ENCODE measurements around the gene CREBBP.

The CREBBP gene

DNA sequence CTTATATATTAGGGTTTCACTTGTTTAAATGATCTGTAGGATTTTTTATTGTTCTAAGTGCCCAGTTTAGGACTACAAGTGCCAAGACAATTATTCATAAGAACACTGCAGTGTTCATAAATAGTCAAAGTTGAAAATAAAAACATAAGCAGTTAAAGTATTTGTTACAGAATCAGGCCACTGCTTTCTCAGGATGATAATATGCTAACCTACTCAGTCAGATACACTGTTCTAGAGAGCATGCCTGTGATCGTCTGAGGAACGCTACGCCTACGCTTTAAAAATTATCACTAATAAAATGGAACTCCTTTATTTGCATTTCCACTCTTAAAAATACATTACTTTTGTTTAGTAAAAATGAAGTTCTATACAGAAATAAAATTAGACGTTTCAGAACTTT lies 125.7 kb downstream of the CREBBP start:
- no peak overlapping the region for H3K27ac ChIP-seq (replicated peaks; ENCODE audit: low read length)

DNA sequence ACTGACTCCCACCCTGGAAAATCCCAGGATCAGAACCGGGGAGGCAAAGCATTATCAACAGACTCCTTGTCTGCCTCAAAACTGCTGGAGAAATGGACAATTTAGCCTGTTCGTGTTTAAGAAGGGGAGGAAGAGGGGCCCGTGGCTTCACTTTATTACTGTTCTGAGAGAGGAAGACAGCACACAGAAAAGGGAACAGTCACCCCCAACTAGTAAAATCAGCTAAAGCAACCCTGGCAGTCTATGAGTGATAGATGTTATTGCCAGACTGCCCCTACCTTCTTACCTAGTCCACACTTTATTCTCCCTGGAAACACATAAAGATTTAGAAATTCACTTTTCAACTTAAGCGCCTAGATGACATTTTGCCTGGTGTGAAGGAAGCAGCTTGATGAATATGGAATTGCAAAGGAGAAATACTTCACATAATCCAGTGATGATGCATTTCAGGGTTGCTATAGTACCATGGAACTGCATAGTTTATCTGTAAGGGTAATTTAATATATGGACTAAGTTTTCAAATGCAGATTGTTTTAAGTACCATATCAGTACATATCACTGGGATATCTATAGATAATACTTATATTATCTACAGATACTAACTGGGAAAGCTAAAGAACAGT lies 126.3 kb downstream of the CREBBP start:
- no peak overlapping the region for H2BK15ac ChIP-seq (ENCODE audit: low read length)
- H2BK12ac ChIP-seq (ENCODE audit: low read length) = no peak overlapping the region
- H3K9ac ChIP-seq (ENCODE audit: low read depth, low read length, poor library complexity) = no peak overlapping the region
- no peak overlapping the region for H3K4ac ChIP-seq (ENCODE audit: low read length)
- no CpG with 5 or more reads among the region's 4 CpGs for WGBS, 2 donors (ENCODE audit: extremely low coverage in 2 of 2, insufficient read length in 2 of 2, insufficient replicate concordance in 1 of 2)
- H3K4me1 ChIP-seq (ENCODE audit: control insufficient read depth in 2 of 2, insufficient read depth in 1 of 2, low read depth in 1 of 2, low read length in 2 of 2) = peaks cover 0 to 2% of the 10 kb centered on the region in 2 donors
- no peak overlapping the region for H3K27ac ChIP-seq (replicated peaks; ENCODE audit: low read length)
- no peak overlapping the region for H2BK120ac ChIP-seq (ENCODE audit: low read depth, low read length)
- no peak overlapping the region for H3K4me3 ChIP-seq (ENCODE audit: low read length in 2 of 2)
- H2AFZ ChIP-seq (ENCODE audit: low read length) = no peak overlapping the region
- no peak overlapping the region for H3K18ac ChIP-seq (ENCODE audit: low read length)
- no peak overlapping the region for H3K23ac ChIP-seq (ENCODE audit: low read depth, low read length, poor library complexity)
- H3K36me3 ChIP-seq (replicated peaks in 1 of 2; ENCODE audit: control insufficient read depth in 2 of 2, insufficient read depth in 2 of 2, low read length in 2 of 2) = peaks cover 36 to 100% of the 10 kb centered on the region in 2 donors
- no peaks in the 10 kb centered on the region for H3K9me3 ChIP-seq (replicated peaks in 1 of 2; ENCODE audit: control insufficient read depth in 2 of 2, insufficient read depth in 1 of 2, low read depth in 1 of 2, low read length in 2 of 2)
- H2AK5ac ChIP-seq (ENCODE audit: low read depth, low read length) = no peak overlapping the region
- H3K79me1 ChIP-seq (ENCODE audit: low read depth, low read length) = peaks cover 5% of the 10 kb centered on the region
- no peak overlapping the region for H3K4me2 ChIP-seq (ENCODE audit: insufficient read depth, low read length, poor library complexity, severe bottlenecking)
- no peak for DNase-seq (ENCODE audit: low spot score)
- H3K27me3 ChIP-seq (ENCODE audit: control insufficient read depth in 3 of 3, insufficient read depth in 3 of 3, low read depth in 1 of 3, low read length in 3 of 3) = no peaks in the 10 kb centered on the region
- H4K91ac ChIP-seq (ENCODE audit: low read depth, low read length, poor library complexity) = no peak overlapping the region
- no peak overlapping the region for H4K8ac ChIP-seq (ENCODE audit: low read depth, low read length)
- no peak overlapping the region for H2BK5ac ChIP-seq (ENCODE audit: low read length)
- no peak overlapping the region for H3K14ac ChIP-seq (ENCODE audit: low read length)

More for the DNA sequence above, 125.7 kb downstream of the CREBBP start:
- Histone ChIP-seq H3K4me1 (ENCODE audit: control insufficient read depth in 2 of 2, insufficient read depth in 1 of 2, low read depth in 1 of 2, low read length in 2 of 2) (peaks cover 0 to 2% of the 10 kb centered on the region in 2 donors), H3K27me3 (ENCODE audit: control insufficient read depth in 3 of 3, insufficient read depth in 3 of 3, low read depth in 1 of 3, low read length in 3 of 3) (no peaks in the 10 kb centered on the region), H2AFZ (ENCODE audit: low read length) (no peak overlapping the region), H3K14ac (ENCODE audit: low read length) (no peak overlapping the region), H2BK12ac (ENCODE audit: low read length) (no peak overlapping the region), H3K36me3 (replicated peaks in 1 of 2; ENCODE audit: control insufficient read depth in 2 of 2, insufficient read depth in 2 of 2, low read length in 2 of 2) (peaks cover 35 to 99% of the 10 kb centered on the region in 2 donors), H4K91ac (ENCODE audit: low read depth, low read length, poor library complexity) (no peak overlapping the region), H3K18ac (ENCODE audit: low read length) (no peak overlapping the region), H2BK120ac (ENCODE audit: low read depth, low read length) (no peak overlapping the region), H3K4ac (ENCODE audit: low read length) (no peak overlapping the region), H3K23ac (ENCODE audit: low read depth, low read length, poor library complexity) (no peak overlapping the region), H2AK5ac (ENCODE audit: low read depth, low read length) (no peak overlapping the region), H3K79me1 (ENCODE audit: low read depth, low read length) (peaks cover 5% of the 10 kb centered on the region), H2BK15ac (ENCODE audit: low read length) (no peak overlapping the region), H3K4me2 (ENCODE audit: insufficient read depth, low read length, poor library complexity, severe bottlenecking) (no peak overlapping the region), H4K8ac (ENCODE audit: low read depth, low read length) (no peak overlapping the region), H3K9me3 (replicated peaks in 1 of 2; ENCODE audit: control insufficient read depth in 2 of 2, insufficient read depth in 1 of 2, low read depth in 1 of 2, low read length in 2 of 2) (no peaks in the 10 kb centered on the region), H3K4me3 (ENCODE audit: low read length in 2 of 2) (no peak overlapping the region), H3K9ac (ENCODE audit: low read depth, low read length, poor library complexity) (no peak overlapping the region), H2BK5ac (ENCODE audit: low read length) (no peak overlapping the region)
- WGBS, 2 donors (ENCODE audit: extremely low coverage in 2 of 2, insufficient read length in 2 of 2, insufficient replicate concordance in 1 of 2) = no CpG with 5 or more reads among the region's 5 CpGs
- DNase-seq (ENCODE audit: low spot score) = no peak

- no peak overlapping the region for H4K8ac ChIP-seq (ENCODE audit: low read depth, low read length)
- H3K23ac ChIP-seq (ENCODE audit: low read depth, low read length, poor library complexity) = no peak overlapping the region
- H3K4me2 ChIP-seq (ENCODE audit: insufficient read depth, low read length, poor library complexity, severe bottlenecking) = no peak overlapping the region
- H3K9me3 ChIP-seq (replicated peaks in 1 of 2; ENCODE audit: control insufficient read depth in 2 of 2, insufficient read depth in 1 of 2, low read depth in 1 of 2, low read length in 2 of 2) = no peaks in the 10 kb centered on the region
- H2AFZ ChIP-seq (ENCODE audit: low read length) = no peak overlapping the region
- DNase-seq (ENCODE audit: low spot score) = no peak
- H2BK15ac ChIP-seq (ENCODE audit: low read length) = no peak overlapping the region
- no peaks in the 10 kb centered on the region for H3K27me3 ChIP-seq (ENCODE audit: control insufficient read depth in 3 of 3, insufficient read depth in 3 of 3, low read depth in 1 of 3, low read length in 3 of 3)
- H2BK5ac ChIP-seq (ENCODE audit: low read length) = no peak overlapping the region
- H3K9ac ChIP-seq (ENCODE audit: low read depth, low read length, poor library complexity) = peak overlapping the region; percentile 33
- no peak overlapping the region for H2AK5ac ChIP-seq (ENCODE audit: low read depth, low read length)
- H3K79me1 ChIP-seq (ENCODE audit: low read depth, low read length) = peaks cover 5% of the 10 kb centered on the region
- no CpG with 5 or more reads among the region's 15 CpGs for WGBS, 2 donors (ENCODE audit: extremely low coverage in 2 of 2, insufficient read length in 2 of 2, insufficient replicate concordance in 1 of 2)
- no peak overlapping the region for H4K91ac ChIP-seq (ENCODE audit: low read depth, low read length, poor library complexity)
- H3K18ac ChIP-seq (ENCODE audit: low read length) = no peak overlapping the region
- no peak overlapping the region for H3K4ac ChIP-seq (ENCODE audit: low read length)
- H2BK12ac ChIP-seq (ENCODE audit: low read length) = no peak overlapping the region
- no peak overlapping the region for H3K14ac ChIP-seq (ENCODE audit: low read length)
- H3K27ac ChIP-seq (replicated peaks; ENCODE audit: low read length) = no peak overlapping the region
- H3K4me1 ChIP-seq (ENCODE audit: control insufficient read depth in 2 of 2, insufficient read depth in 1 of 2, low read depth in 1 of 2, low read length in 2 of 2) = peaks cover 0 to 2% of the 10 kb centered on the region in 2 donors
- H3K36me3 ChIP-seq (replicated peaks in 1 of 2; ENCODE audit: control insufficient read depth in 2 of 2, insufficient read depth in 2 of 2, low read length in 2 of 2) = peaks cover 37 to 97% of the 10 kb centered on the region in 2 donors
- no peak overlapping the region for H2BK120ac ChIP-seq (ENCODE audit: low read depth, low read length)
- no peak overlapping the region for H3K4me3 ChIP-seq (ENCODE audit: low read length in 2 of 2)
Measured at GRCh38 chr16:3752984-3753383, 127.5 kb downstream of the CREBBP start.

GRCh38 chr16:3751878-3752277 lies 128.6 kb downstream of the CREBBP start:
- peaks cover 31 to 94% of the 10 kb centered on the region in 2 donors for H3K36me3 ChIP-seq (replicated peaks in 1 of 2; ENCODE audit: control insufficient read depth in 2 of 2, insufficient read depth in 2 of 2, low read length in 2 of 2)
- no peak overlapping the region for H4K91ac ChIP-seq (ENCODE audit: low read depth, low read length, poor library complexity)
- peaks cover 0 to 3% of the 10 kb centered on the region in 2 donors for H3K4me1 ChIP-seq (ENCODE audit: control insufficient read depth in 2 of 2, insufficient read depth in 1 of 2, low read depth in 1 of 2, low read length in 2 of 2)
- H4K8ac ChIP-seq (ENCODE audit: low read depth, low read length) = no peak overlapping the region
- WGBS, 2 donors (ENCODE audit: extremely low coverage in 2 of 2, insufficient read length in 2 of 2, insufficient replicate concordance in 1 of 2) = no CpG with 5 or more reads among the region's 8 CpGs
- H2BK5ac ChIP-seq (ENCODE audit: low read length) = no peak overlapping the region
- no peak overlapping the region for H2BK15ac ChIP-seq (ENCODE audit: low read length)
- no peak overlapping the region for H3K14ac ChIP-seq (ENCODE audit: low read length)
- no peak overlapping the region for H2BK120ac ChIP-seq (ENCODE audit: low read depth, low read length)
- no peak overlapping the region for H3K4ac ChIP-seq (ENCODE audit: low read length)
- no peak overlapping the region for H3K27ac ChIP-seq (replicated peaks; ENCODE audit: low read length)
- no peaks in the 10 kb centered on the region for H3K9me3 ChIP-seq (replicated peaks in 1 of 2; ENCODE audit: control insufficient read depth in 2 of 2, insufficient read depth in 1 of 2, low read depth in 1 of 2, low read length in 2 of 2)
- no peak overlapping the region for H2AK5ac ChIP-seq (ENCODE audit: low read depth, low read length)
- H3K27me3 ChIP-seq (ENCODE audit: control insufficient read depth in 3 of 3, insufficient read depth in 3 of 3, low read depth in 1 of 3, low read length in 3 of 3) = no peaks in the 10 kb centered on the region
- no peak overlapping the region for H3K9ac ChIP-seq (ENCODE audit: low read depth, low read length, poor library complexity)
- no peak overlapping the region for H3K23ac ChIP-seq (ENCODE audit: low read depth, low read length, poor library complexity)
- no peak overlapping the region for H2AFZ ChIP-seq (ENCODE audit: low read length)
- H3K18ac ChIP-seq (ENCODE audit: low read length) = no peak overlapping the region
- no peak overlapping the region for H2BK12ac ChIP-seq (ENCODE audit: low read length)
- H3K79me1 ChIP-seq (ENCODE audit: low read depth, low read length) = peaks cover 5% of the 10 kb centered on the region
- H3K4me3 ChIP-seq (ENCODE audit: low read length in 2 of 2) = no peak overlapping the region
- H3K4me2 ChIP-seq (ENCODE audit: insufficient read depth, low read length, poor library complexity, severe bottlenecking) = no peak overlapping the region
- no peak for DNase-seq (ENCODE audit: low spot score)

All from neuronal stem cell (in vitro differentiated cells).